Activated naive CD4-positive, alpha-beta T cell treated with anti-CD3 and anti-CD28 coated beads, Interleukin-2, amount 10 ng/mL, durations not matched to agents 7 days and 5 days (primary cell): ENCODE measurements around the gene ABLIM2.

Source experiments
- CTCF ChIA-PET: fragments of 350-600 bp; sonication (Branson Sonifier 250); formaldehyde crosslinking; loops from one replicate; lab custom pipeline; 2021; ENCODE audit warnings: antibody characterized with exemption; lab: Charles Lee
- DNase-seq: peaks from one replicate; pipeline ENCODE4 v3.0.0-alpha.2; 2020
- H3K27ac Mint-ChIP-seq: one replicate; pipeline ENCODE4 v1.8.0; 2021; ENCODE audit warnings: mild to moderate bottlenecking, moderate library complexity, mixed read lengths
- H3K27me3 Mint-ChIP-seq: one replicate; pipeline ENCODE4 v1.8.0; 2021; ENCODE audit warnings: mild to moderate bottlenecking, mixed read lengths
- H3K36me3 Mint-ChIP-seq: one replicate; pipeline ENCODE4 v1.8.0; 2021; ENCODE audit warnings: mixed read lengths
- H3K4me1 Mint-ChIP-seq: one replicate; pipeline ENCODE4 v1.8.0; 2021; ENCODE audit warnings: mixed read lengths
- H3K4me3 Mint-ChIP-seq: one replicate; pipeline ENCODE4 v1.8.0; 2021; ENCODE audit warnings: mild to moderate bottlenecking, moderate library complexity, mixed read lengths
- H3K9me3 Mint-ChIP-seq: one replicate; pipeline ENCODE4 v1.8.0; 2021; ENCODE audit warnings: mixed read lengths

ABLIM2 gene

GRCh38 chr4:8050180-8050554 is 108.4 kb downstream of the ABLIM2 start:
- Mint-ChIP-seq H3K4me3 (no peak overlapping the region), H3K4me1 (no peaks in the 10 kb centered on the region), H3K9me3 (peaks cover 5% of the 10 kb centered on the region), H3K36me3 (no peaks in the 10 kb centered on the region), H3K27me3 (peaks cover 23% of the 10 kb centered on the region), H3K27ac (no peak overlapping the region)
- no peak for DNase-seq
- CTCF ChIA-PET, result no interaction called here

- DNase-seq, result no peak
- H3K4me1 Mint-ChIP-seq, result no peaks in the 10 kb centered on the region
- H3K36me3 Mint-ChIP-seq, result no peaks in the 10 kb centered on the region
- no peaks in the 10 kb centered on the region for H3K9me3 Mint-ChIP-seq
- H3K27me3 Mint-ChIP-seq, result peaks cover 28% of the 10 kb centered on the region
- no peak overlapping the region for H3K4me3 Mint-ChIP-seq
- CTCF ChIA-PET, result no interaction called here
- H3K27ac Mint-ChIP-seq, result no peak overlapping the region
Observed at GRCh38 chr4:8048856-8049676, 109.5 kb downstream of the ABLIM2 start.

GRCh38 chr4:8047837-8048678 is 110.6 kb downstream of the ABLIM2 start:
- DNase-seq, result no peak
- Mint-ChIP-seq H3K4me3 (no peak overlapping the region), H3K36me3 (no peaks in the 10 kb centered on the region), H3K27me3 (peaks cover 33% of the 10 kb centered on the region), H3K27ac (no peak overlapping the region), H3K9me3 (no peaks in the 10 kb centered on the region), H3K4me1 (no peaks in the 10 kb centered on the region)
- CTCF ChIA-PET, result interaction anchor here (1.1 kb wide), 1 partner anchor 27 kb away, joined by 3 read pairs; no protein-coding TSS in a partner anchor

GRCh38 chr4:8046925-8047541 is 111.6 kb downstream of the ABLIM2 start:
- H3K9me3 Mint-ChIP-seq, result no peaks in the 10 kb centered on the region
- peaks cover 39% of the 10 kb centered on the region for H3K27me3 Mint-ChIP-seq
- no peaks in the 10 kb centered on the region for H3K36me3 Mint-ChIP-seq
- no peak overlapping the region for H3K4me3 Mint-ChIP-seq
- no peak overlapping the region for H3K27ac Mint-ChIP-seq
- no peaks in the 10 kb centered on the region for H3K4me1 Mint-ChIP-seq
- CTCF ChIA-PET, result interaction anchor here (1.1 kb wide), 1 partner anchor 28 kb away, joined by 3 read pairs; no protein-coding TSS in a partner anchor
- no peak for DNase-seq

GRCh38 chr4:8045909-8046308 is 112.7 kb downstream of the ABLIM2 start:
- CTCF ChIA-PET, result no interaction called here
- Mint-ChIP-seq H3K27me3 (peaks cover 45% of the 10 kb centered on the region), H3K9me3 (no peaks in the 10 kb centered on the region), H3K4me1 (no peaks in the 10 kb centered on the region), H3K36me3 (no peaks in the 10 kb centered on the region), H3K4me3 (no peak overlapping the region), H3K27ac (no peak overlapping the region)
- no peak for DNase-seq

GRCh38 chr4:8044699-8045098 is 113.9 kb downstream of the ABLIM2 start:
- Mint-ChIP-seq H3K27ac (no peak overlapping the region), H3K36me3 (no peaks in the 10 kb centered on the region), H3K4me1 (no peaks in the 10 kb centered on the region), H3K27me3 (peaks cover 36% of the 10 kb centered on the region), H3K9me3 (no peaks in the 10 kb centered on the region), H3K4me3 (no peak overlapping the region)
- DNase-seq, result no peak
- CTCF ChIA-PET, result no interaction called here

- CTCF ChIA-PET, result no interaction called here
- Mint-ChIP-seq H3K27ac (no peak overlapping the region), H3K27me3 (peaks cover 35% of the 10 kb centered on the region)
Observed at GRCh38 chr4:8044244-8044643, 114.4 kb downstream of the ABLIM2 start.

GRCh38 chr4:8043596-8043995 is 115.0 kb downstream of the ABLIM2 start:
- Mint-ChIP-seq H3K4me3 (no peak overlapping the region), H3K27me3 (peaks cover 36% of the 10 kb centered on the region), H3K9me3 (no peaks in the 10 kb centered on the region), H3K27ac (no peak overlapping the region), H3K36me3 (no peaks in the 10 kb centered on the region), H3K4me1 (no peaks in the 10 kb centered on the region)
- CTCF ChIA-PET, result no interaction called here
- DNase-seq, result no peak

More at GRCh38 chr4:8044244-8044643, 114.4 kb downstream of the ABLIM2 start:
- H3K4me3 Mint-ChIP-seq, result no peak overlapping the region
- H3K4me1 Mint-ChIP-seq, result no peaks in the 10 kb centered on the region
- no peaks in the 10 kb centered on the region for H3K36me3 Mint-ChIP-seq
- no peak for DNase-seq
- no peaks in the 10 kb centered on the region for H3K9me3 Mint-ChIP-seq

GRCh38 chr4:8041868-8042267 is 116.7 kb downstream of the ABLIM2 start:
- no peak overlapping the region for H3K4me3 Mint-ChIP-seq
- DNase-seq, result no peak
- H3K27ac Mint-ChIP-seq, result no peak overlapping the region
- peaks cover 49% of the 10 kb centered on the region for H3K27me3 Mint-ChIP-seq
- CTCF ChIA-PET, result no interaction called here
- H3K9me3 Mint-ChIP-seq, result no peaks in the 10 kb centered on the region
- H3K36me3 Mint-ChIP-seq, result no peaks in the 10 kb centered on the region
- no peaks in the 10 kb centered on the region for H3K4me1 Mint-ChIP-seq

- DNase-seq, result no peak
- Mint-ChIP-seq H3K27me3 (peaks cover 49% of the 10 kb centered on the region), H3K36me3 (no peaks in the 10 kb centered on the region), H3K4me1 (no peaks in the 10 kb centered on the region), H3K4me3 (no peak overlapping the region), H3K27ac (no peak overlapping the region), H3K9me3 (no peaks in the 10 kb centered on the region)
- CTCF ChIA-PET, result no interaction called here
Observed at GRCh38 chr4:8041172-8041571, 117.4 kb downstream of the ABLIM2 start.

GRCh38 chr4:8040607-8041006 is 118.0 kb downstream of the ABLIM2 start:
- H3K9me3 Mint-ChIP-seq, result no peaks in the 10 kb centered on the region
- H3K4me3 Mint-ChIP-seq, result no peak overlapping the region
- H3K4me1 Mint-ChIP-seq, result peaks cover 1% of the 10 kb centered on the region
- H3K27me3 Mint-ChIP-seq, result peaks cover 53% of the 10 kb centered on the region
- no peak overlapping the region for H3K27ac Mint-ChIP-seq
- H3K36me3 Mint-ChIP-seq, result no peaks in the 10 kb centered on the region
- no peak for DNase-seq
- CTCF ChIA-PET, result no interaction called here

- Mint-ChIP-seq H3K4me3 (no peak overlapping the region), H3K27ac (no peak overlapping the region), H3K4me1 (peaks cover 8% of the 10 kb centered on the region), H3K36me3 (no peaks in the 10 kb centered on the region), H3K9me3 (no peaks in the 10 kb centered on the region), H3K27me3 (peaks cover 56% of the 10 kb centered on the region)
- DNase-seq, result no peak
- CTCF ChIA-PET, result no interaction called here
Observed at GRCh38 chr4:8039853-8040252, 118.8 kb downstream of the ABLIM2 start.

GRCh38 chr4:8039290-8039689 is 119.3 kb downstream of the ABLIM2 start:
- peaks cover 53% of the 10 kb centered on the region for H3K27me3 Mint-ChIP-seq
- no peak overlapping the region for H3K4me3 Mint-ChIP-seq
- H3K9me3 Mint-ChIP-seq, result no peaks in the 10 kb centered on the region
- H3K27ac Mint-ChIP-seq, result no peak overlapping the region
- H3K4me1 Mint-ChIP-seq, result peaks cover 8% of the 10 kb centered on the region
- no peaks in the 10 kb centered on the region for H3K36me3 Mint-ChIP-seq
- DNase-seq, result no peak
- CTCF ChIA-PET, result no interaction called here

- H3K9me3 Mint-ChIP-seq, result no peaks in the 10 kb centered on the region
- CTCF ChIA-PET, result no interaction called here
- peaks cover 50% of the 10 kb centered on the region for H3K27me3 Mint-ChIP-seq
Observed at GRCh38 chr4:8038719-8039251, 119.8 kb downstream of the ABLIM2 start.

More at GRCh38 chr4:8038719-8039251, 119.8 kb downstream of the ABLIM2 start:
- Mint-ChIP-seq H3K27ac (no peak overlapping the region), H3K4me1 (peaks cover 8% of the 10 kb centered on the region), H3K4me3 (no peak overlapping the region), H3K36me3 (no peaks in the 10 kb centered on the region)
- DNase-seq, result no peak
